Urinary bladder (tissue), 4 donors: ENCODE results near the gene VILL. TPM values are rescaled to one million over a fixed set of nuclear protein-coding genes. Genes with fewer than 3 reads are reported as not detected.
A peak's percentile ranks its signal among the peaks of the same experiment; 100 is the strongest.

Experiments
- DNase-seq: peaks from one replicate; pipeline ENCODE4 v3.0.0-alpha.2; 2015; ENCODE audit errors: extremely low spot score
- H3K27ac ChIP-seq: one replicate; pipeline ENCODE4 v1.5.1; 2013; ENCODE audit warnings: low read depth, mild to moderate bottlenecking, moderate library complexity
- H3K36me3 ChIP-seq: one replicate; pipeline ENCODE4 v1.6.1; 2013; ENCODE audit warnings: mild to moderate bottlenecking, moderate library complexity; ENCODE audit not compliant: insufficient read depth
- H3K4me1 ChIP-seq: one replicate; pipeline ENCODE4 v1.6.1; 2013; ENCODE audit warnings: mild to moderate bottlenecking, moderate library complexity; ENCODE audit not compliant: insufficient read depth
- H3K4me3 ChIP-seq: one replicate; pipeline ENCODE4 v1.5.1; 2013; ENCODE audit warnings: low read depth, low read length
- WGBS: extraction: QIAGEN DNeasy Blood & Tissue Kit; methylation state at CpG from one replicate; pipeline ENCODE4 v1.1.7; 2013; 5-methylcytosine and 5-hydroxymethylcytosine counted together
- polyA plus RNA-seq: library from polyadenylated mRNA; stranded (reverse); fragments of 200-250 nt; gene quantifications from one replicate; pipeline ENCODE4 v1.2.3, GENCODE V29; 2013
- total RNA-seq: library from RNA; depleted of rRNA; stranded (reverse); fragments of >200 nt; gene quantifications from one replicate; pipeline ENCODE4 v1.2.3, GENCODE V29; 2014
- donor health status: healthy with polysubstance abuse.
- donor health status: healthy.

Gene VILL
- total RNA-seq (16.0 TPM), polyA plus RNA-seq (17.5 TPM)

DNA sequence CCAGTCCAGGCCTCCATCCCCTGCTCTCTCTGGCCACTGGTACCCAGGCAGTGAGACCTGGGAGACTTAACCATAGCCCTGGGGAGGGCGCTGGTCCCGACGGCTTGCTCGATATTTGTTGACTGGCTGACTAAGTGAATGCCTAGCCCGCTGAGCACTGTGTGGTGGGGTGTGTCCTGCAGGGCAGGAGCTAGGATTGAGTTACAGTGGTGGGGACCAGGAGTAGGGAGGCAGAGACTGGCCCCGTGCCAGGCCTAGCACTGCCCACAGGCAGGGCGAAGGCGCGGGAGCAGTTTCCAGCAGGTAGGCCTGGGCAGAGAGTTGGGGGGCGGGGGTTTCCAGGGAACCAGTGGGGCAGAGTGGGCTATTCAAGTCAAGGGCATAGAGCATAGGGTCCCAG, at the start of gene VILL:
TSS of gene VILL (plus strand) at position 260 of the 400 bp plus-strand sequence. CDS start 2,887 bp downstream, outside the sequence.
- DNase-seq, result no peak
- no peaks in the 10 kb centered on the region for H3K4me1 ChIP-seq
- 78% methylated on average over 10 of the region's 10 CpGs for WGBS
- H3K36me3 ChIP-seq, result no peaks in the 10 kb centered on the region
- peak within 1 kb of the TSS; percentile 7 for H3K4me3 ChIP-seq
- H3K27ac ChIP-seq, result peak within 1 kb of the TSS; percentile 72

DNA sequence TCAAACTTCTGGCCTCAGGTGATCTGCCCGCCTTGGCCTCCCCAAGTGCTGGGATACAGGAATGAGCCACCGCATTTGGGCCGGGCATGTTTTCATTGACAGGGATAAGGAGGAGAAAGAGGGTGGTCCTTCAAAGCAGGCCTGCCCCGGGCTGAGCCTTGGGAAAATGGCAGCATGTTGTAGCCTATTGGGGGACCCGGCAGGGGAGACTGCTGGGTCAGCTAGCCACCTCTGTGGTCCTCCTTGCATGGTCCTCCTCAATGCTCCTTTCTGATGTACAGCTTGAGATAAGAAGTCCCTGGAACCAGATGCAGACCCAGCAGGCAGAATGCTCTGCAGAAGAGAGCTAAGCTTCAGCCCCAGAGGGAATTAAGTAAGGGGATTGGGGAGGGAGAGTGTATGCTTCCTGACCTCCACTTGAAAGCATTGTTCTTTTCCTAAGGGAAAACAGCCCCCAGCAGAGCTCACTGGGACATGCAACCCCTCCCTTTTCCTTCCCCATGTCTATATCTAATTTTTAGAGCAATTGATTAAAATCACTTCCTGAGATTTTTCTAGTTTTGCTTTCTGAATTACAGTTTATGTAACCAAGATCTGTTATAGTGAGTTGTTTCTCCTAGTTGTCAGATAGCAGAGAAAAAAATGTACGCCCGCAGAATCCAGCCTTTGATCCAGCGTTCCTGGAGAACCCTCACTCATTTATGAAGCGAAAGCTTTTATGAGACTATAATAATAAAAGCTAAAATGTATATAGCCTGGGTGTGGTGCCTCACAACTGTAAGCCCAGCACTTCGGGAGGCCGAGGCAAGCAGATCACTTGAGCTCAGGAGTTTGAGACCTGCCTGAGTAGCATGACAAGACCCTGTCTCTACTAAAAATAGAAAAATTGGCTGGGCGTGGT, 48.7 kb upstream of the VILL start:
- no peak overlapping the region for H3K27ac ChIP-seq
- peaks cover 9% of the 10 kb centered on the region for H3K4me1 ChIP-seq

DNA sequence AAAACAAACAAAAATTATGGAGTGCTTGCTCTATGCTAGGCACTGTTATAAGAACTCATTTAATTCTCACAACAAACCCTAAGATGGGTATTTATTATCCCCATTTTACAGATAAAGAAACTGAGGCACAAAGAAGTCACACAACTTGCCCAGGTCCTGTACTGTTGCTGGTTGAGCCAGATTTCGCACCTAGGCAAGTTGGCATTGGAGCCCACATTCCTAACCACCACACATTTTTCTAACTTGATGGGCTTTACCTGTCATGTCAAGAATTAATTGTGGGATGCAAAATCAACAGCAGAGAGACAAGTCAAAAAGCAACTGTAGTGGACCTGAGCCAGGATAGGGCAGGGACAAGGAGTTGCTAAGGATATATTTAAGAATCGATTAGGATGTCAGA, 47.9 kb upstream of the VILL start:
- no peak for DNase-seq
- Histone ChIP-seq H3K4me1 (peaks cover 9% of the 10 kb centered on the region), H3K27ac (no peak overlapping the region), H3K4me3 (no peak overlapping the region), H3K36me3 (no peaks in the 10 kb centered on the region)
- 97% methylated on average over 2 of the region's 2 CpGs for WGBS

More for the DNA sequence above, 48.7 kb upstream of the VILL start:
- WGBS, result 43% methylated on average over 12 of the region's 12 CpGs
- H3K36me3 ChIP-seq, result no peaks in the 10 kb centered on the region
- H3K4me3 ChIP-seq, result no peak overlapping the region
- DNase-seq, result no peak

DNA sequence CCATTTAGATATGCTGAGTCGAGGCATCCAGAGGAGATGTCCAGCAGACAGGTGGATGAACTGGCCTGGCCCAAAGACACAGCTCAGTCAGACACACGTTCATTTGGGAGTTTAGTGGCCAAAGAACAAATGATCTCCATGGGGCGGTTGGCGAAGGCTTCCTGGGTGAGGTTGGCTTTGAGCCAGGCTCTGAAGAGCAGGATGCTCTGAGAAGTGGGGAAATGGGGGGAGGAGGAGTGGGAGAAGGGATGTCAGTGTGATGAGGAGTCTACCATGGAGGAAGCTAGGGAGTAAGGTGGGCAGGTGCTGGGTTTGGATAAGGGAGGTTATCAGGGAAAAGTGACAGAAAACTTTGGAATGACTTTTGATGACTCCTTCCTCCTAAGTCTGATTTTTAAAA, 47.5 kb upstream of the VILL start:
- 89% methylated on average over 4 of the region's 4 CpGs for WGBS
- Histone ChIP-seq H3K4me1 (peaks cover 9% of the 10 kb centered on the region), H3K36me3 (no peaks in the 10 kb centered on the region), H3K4me3 (no peak overlapping the region), H3K27ac (no peak overlapping the region)
- no peak for DNase-seq

DNA sequence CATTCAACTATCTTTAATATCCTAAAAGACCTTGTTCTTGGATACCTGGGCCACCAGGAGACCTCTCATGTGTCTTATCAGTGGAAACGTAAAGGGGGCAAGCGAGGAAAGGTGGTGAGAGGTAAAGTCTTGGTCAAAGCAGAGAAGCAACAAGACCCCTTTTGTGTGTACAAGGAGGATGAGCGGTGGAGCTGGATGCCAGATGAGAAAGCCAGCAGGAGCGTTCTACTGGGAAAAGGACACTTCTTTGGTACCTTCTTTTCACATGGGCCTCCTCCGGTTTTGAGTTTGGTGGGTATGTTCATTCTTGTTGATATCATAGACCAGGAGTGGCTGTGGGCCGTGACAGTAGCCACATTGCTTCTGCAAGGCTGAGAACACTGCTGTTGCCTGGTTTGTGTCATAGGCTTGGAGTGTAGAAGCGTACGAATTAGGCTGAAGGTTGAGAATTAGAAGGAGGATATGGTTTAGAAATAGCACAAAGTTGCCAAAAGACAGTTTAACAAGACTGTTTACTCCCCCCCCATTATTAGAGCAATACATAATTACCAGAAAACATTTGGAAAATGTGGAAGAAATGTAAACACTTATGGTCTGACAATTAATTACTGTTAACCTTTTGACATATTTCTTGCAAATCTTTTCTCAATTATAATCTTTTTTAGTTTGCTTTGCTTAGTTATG, 46.8 kb upstream of the VILL start:
- Histone ChIP-seq H3K4me1 (peaks cover 9% of the 10 kb centered on the region), H3K4me3 (no peak overlapping the region), H3K27ac (no peak overlapping the region), H3K36me3 (peaks cover 2% of the 10 kb centered on the region)
- WGBS, result 74% methylated on average over 8 of the region's 8 CpGs
- no peak for DNase-seq

DNA sequence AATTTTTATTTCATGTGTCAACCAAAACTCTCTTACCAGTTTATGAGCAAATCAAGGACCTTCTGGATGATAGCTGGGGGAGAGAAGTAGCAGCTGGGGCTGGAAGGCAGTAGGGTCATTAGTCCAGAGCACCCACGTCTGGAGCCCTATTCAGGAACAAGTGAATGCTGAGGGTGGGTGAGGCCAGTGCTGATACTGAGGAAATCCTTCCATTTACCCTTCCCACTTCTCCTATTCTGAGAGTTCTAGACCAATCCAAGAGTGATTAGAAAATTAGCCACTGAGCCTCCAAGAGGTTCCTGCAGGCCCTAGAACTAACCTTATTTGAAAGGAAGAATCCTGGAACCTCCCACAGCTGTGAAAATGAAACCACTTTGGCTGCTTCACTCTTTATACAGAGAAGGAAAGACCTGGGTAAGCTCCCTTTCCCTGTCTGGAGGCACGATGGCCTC, 46.2 kb upstream of the VILL start:
- peaks cover 9% of the 10 kb centered on the region for H3K4me1 ChIP-seq
- H3K4me3 ChIP-seq, result no peak overlapping the region

DNA sequence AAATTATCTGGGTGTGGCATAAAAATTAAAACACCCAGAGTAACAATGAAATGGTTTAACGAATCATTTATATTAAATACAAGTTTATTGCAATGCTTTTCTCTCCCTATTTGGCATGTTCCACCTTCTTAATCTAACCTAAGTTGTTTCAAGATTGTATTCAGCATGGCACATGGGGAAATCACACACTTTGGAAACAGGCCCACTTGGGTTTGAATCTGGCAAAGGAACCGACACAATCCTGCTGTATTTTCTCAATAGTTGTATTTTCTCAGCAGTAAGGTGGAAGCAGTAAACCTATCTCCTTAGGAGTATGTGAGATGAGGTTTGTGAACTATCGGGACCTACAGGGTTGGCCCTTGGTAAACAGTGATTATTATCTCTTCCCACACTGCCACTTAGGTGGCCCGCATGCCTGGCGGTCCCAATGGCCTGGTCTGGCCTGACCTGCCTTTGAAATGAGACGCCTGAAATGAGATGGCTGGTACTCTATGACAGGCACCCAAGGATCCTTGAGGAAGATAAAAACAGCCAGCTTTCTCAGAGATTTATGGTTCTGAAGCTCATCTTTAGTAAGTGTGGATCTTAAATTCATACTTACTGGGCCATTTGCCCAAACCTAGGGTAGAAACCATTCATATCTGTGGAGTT, 45.3 kb upstream of the VILL start:
- Histone ChIP-seq H3K36me3 (peaks cover 2% of the 10 kb centered on the region), H3K4me1 (peaks cover 9% of the 10 kb centered on the region), H3K4me3 (no peak overlapping the region), H3K27ac (peak overlapping the region; percentile 73)
- 41% methylated on average over 6 of the region's 6 CpGs for WGBS
- no peak for DNase-seq

More for the DNA sequence above, 46.2 kb upstream of the VILL start:
- no peak for DNase-seq
- WGBS, result 28% methylated on average over 2 of the region's 2 CpGs
- Histone ChIP-seq H3K27ac (no peak overlapping the region), H3K36me3 (peaks cover 2% of the 10 kb centered on the region)

DNA sequence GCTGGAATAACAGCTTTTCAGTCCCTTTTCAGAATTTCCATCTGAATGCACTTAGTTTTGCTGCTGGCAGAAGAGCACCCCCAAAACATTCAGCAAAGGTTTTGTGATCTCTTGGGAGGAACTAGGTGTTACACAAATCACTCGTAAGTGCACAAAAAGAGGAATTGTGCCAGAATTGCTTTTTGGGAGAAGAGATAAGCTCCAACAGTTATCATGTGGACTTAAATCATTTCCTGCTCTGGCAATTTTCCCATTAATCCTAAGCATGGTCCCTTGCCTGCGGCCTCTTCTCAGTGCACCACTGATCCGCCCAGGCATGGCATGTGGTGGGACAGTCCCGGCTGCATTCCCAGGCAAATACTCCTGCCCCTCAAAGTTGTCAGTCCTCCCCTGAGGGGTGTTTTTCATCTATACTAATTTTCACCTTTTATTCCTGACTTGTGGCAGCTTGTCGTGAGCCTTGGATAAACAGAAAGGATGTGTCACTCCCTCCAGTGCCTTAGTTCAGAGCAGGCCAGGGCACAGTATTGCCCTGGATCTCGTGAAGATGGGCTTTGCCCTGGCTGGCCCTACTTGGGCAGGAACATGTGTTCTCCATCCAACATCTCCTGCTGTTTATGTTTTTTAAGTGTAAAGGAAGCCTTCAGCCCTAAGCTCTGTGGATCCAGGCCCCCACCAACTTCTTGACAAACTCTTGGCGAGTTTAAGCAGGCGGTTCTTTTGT, 44.6 kb upstream of the VILL start:
- DNase-seq, result peak; percentile 86
- H3K4me1 ChIP-seq, result peaks cover 9% of the 10 kb centered on the region
- WGBS, result 19% methylated on average over 8 of the region's 8 CpGs
- H3K4me3 ChIP-seq, result no peak overlapping the region
- H3K27ac ChIP-seq, result peak overlapping the region; percentile 73
- H3K36me3 ChIP-seq, result peaks cover 2% of the 10 kb centered on the region

DNA sequence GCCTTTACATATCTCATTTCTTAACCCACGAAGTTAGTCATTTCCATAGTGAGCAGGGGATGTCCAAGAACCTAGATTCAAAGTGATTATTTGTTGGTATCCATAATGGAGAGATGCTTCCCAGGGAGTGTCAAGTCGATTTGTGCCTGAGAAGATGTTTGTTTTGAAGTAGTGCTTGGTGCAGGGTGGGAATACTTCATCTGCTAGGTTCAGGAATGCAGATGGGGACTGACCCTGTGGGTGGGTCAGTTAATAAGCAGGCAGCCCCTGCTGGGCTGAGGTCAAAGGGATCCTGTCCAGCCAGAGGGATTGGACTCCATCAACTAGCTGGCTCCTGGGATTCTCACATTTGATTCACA, 44.1 kb upstream of the VILL start:
- peaks cover 2% of the 10 kb centered on the region for H3K36me3 ChIP-seq
- 20% methylated on average over 2 of the region's 2 CpGs for WGBS
- DNase-seq, result no peak
- peaks cover 8% of the 10 kb centered on the region for H3K4me1 ChIP-seq
- peak overlapping the region; percentile 13 for H3K27ac ChIP-seq
- H3K4me3 ChIP-seq, result no peak overlapping the region

DNA sequence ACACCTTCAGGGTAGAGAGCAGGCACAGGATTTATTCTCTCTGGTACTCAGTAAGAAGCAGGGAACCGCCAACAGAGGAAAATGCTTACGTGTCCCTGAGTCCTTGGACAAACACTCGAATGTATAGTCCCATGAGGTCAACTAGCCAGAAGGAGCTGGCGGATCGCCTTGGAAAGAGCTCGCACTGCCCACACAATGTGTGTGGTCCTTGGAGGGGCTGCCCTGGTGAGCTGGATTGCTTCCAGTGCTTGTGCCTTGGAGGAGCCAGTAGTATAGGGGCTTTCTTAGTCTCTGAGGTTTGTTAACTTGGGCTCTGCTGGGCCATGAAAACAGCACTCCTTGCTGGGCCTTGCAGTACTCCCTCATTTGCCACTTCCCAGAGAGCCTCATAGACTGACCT, 40.7 kb upstream of the VILL start:
- peaks cover 4% of the 10 kb centered on the region for H3K4me1 ChIP-seq

DNA sequence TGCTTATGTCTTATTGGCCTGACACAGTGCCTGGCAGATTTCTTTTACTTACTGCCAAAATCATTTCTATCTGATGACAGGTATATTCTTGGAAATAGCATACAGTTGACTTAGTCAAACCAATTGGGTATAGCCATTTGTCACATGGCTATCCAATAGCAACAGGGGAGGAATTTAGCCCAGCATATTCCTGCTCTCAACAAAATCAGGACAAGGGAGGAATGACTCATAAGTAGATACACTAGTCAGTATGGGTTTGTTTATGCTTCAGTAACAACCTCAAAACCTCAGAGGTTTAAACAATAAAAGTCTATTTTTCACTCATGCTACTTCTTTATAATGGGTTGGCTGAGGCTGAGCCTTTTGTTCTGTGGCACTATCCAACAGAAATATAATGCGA, 38.0 kb upstream of the VILL start:
- H3K4me3 ChIP-seq, result no peak overlapping the region
- H3K4me1 ChIP-seq, result no peaks in the 10 kb centered on the region
- 98% methylated on average over 1 of the region's 1 CpG for WGBS
- DNase-seq, result no peak
- no peak overlapping the region for H3K27ac ChIP-seq
- peaks cover 2% of the 10 kb centered on the region for H3K36me3 ChIP-seq

More for the DNA sequence above, 40.7 kb upstream of the VILL start:
- H3K36me3 ChIP-seq, result peaks cover 2% of the 10 kb centered on the region
- WGBS, result 52% methylated on average over 6 of the region's 6 CpGs
- H3K4me3 ChIP-seq, result no peak overlapping the region
- H3K27ac ChIP-seq, result peak overlapping the region; percentile 61
- DNase-seq, result no peak

DNA sequence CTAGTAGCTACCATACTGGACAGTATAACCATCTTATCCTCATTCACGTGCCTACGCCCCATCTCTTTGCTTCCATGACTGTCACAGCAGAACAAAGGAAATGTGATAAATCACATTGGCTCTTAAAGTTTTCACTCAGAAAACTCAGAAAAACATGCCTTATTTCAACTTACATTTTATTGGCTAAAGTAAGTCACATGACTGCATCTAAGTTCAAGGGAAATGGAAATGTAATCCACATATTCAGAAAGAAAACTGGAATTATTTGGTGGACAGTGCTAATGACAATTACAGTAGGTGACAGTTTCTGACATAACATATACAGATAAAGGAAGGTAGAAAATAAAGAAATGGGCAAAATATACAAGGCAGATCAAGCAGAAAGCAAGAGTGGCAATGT, 37.4 kb upstream of the VILL start:
- H3K36me3 ChIP-seq, result peaks cover 2% of the 10 kb centered on the region
- H3K4me3 ChIP-seq, result no peak overlapping the region
- H3K4me1 ChIP-seq, result no peaks in the 10 kb centered on the region
- no peak overlapping the region for H3K27ac ChIP-seq
- WGBS, result 93% methylated on average over 2 of the region's 2 CpGs
- no peak for DNase-seq

DNA sequence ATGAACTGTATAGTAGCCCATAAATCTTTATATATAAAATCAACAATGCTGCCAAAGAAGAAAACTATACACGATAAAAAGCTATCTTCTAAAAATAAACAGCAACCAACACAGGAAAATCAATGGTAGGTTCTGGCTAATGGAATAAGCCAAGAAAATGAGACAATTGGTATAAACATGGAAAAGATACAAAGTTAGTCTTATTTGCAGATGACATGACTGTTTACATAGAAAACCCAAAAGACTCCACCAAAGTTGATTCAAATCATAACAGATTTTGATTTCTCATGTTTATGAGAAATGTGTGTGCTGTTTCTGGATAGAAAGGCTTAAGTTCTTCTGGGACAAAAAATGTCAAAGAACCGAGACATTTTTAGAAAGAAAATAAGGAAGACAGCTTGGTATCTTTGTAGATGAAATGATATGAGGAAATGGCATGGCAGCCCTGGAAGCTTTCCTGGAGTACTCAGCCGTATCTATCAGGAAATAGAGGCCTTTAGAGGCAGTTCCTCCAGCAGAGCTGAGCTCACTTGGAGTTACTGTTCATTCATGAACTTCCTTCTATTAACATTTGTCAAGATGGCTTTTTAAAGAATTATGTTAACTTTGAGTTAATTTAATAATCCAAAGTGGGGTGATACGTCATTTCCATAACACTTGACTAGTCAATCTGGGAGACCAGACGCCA, 36.7 kb upstream of the VILL start:
- DNase-seq, result no peak
- no peak overlapping the region for H3K27ac ChIP-seq
- WGBS, result 43% methylated on average over 5 of the region's 5 CpGs
- no peaks in the 10 kb centered on the region for H3K4me1 ChIP-seq
- no peaks in the 10 kb centered on the region for H3K36me3 ChIP-seq
- H3K4me3 ChIP-seq, result no peak overlapping the region
